Endothelial cell of umbilical vein (primary cell): Measurements from ENCODE around the gene PFKFB4. TPM values are rescaled to one million over a fixed set of nuclear protein-coding genes. Genes with fewer than 3 reads are reported as not detected.
"Not testable (repeated sequence)": the region's sequence is repeated elsewhere in the genome, so short reads cannot be mapped to it uniquely, and the experiment has no call there.

Experiments
- BruUV-seq: library from RNA; stranded (reverse); fragments of 400-500 nt; replicated peaks from 2 replicates; lab custom pipeline; 2021; lab: Mats Ljungman, UMichigan
- CTCF ChIA-PET: fragments of 300-600, 350-600 bp; sonication (Branson Sonifier 250); formaldehyde crosslinking; loops from one replicate; lab custom pipeline; 2021; ENCODE audit warnings: antibody characterized with exemption, inconsistent platforms; lab: Charles Lee
- POLR2A ChIA-PET: fragments of 300-600, 350-600 bp; sonication (Branson Sonifier 250); formaldehyde crosslinking; loops from one replicate; lab custom pipeline; 2021; ENCODE audit warnings: antibody characterized with exemption, inconsistent platforms; lab: Charles Lee
- DNase-seq: peaks from one replicate; pipeline ENCODE4 v3.0.0-alpha.2; 2011; ENCODE audit warnings: low read depth, low spot score
- FAIRE-seq: peaks from 2 replicates; lab custom pipeline; 2011; peaks lifted over from hg19 to GRCh38; lab: Jason Lieb, UNC
- H2AFZ ChIP-seq: 2 replicates; pipeline ENCODE4 v1.6.0; 2012; ENCODE audit warnings: low read depth, low read length, control low read depth, inconsistent platforms
- H3K27ac ChIP-seq: 2 replicates; pipeline ENCODE4 v1.5.1; 2011; ENCODE audit warnings: low read depth, mild to moderate bottlenecking, control low read depth, low read length, moderate library complexity; ENCODE audit not compliant: insufficient read depth
- H3K27me3 ChIP-seq, 2 experiments: 2 replicates each; pipeline versions ENCODE4 v1.6.0 to v1.6.1; 2011; ENCODE audit warnings: low read length in 2 of 2, mixed read lengths in 1 of 2; ENCODE audit not compliant: control insufficient read depth in 2 of 2, insufficient read depth in 2 of 2
- H3K36me3 ChIP-seq, 2 experiments: 2 replicates in 1 of 2; 3 replicates in 1 of 2; pipeline ENCODE4 v1.5.1; 2011; ENCODE audit warnings: low read length in 2 of 2, mild to moderate bottlenecking in 1 of 2, moderate library complexity in 1 of 2; ENCODE audit not compliant: control insufficient read depth in 2 of 2, insufficient read depth in 2 of 2; ENCODE audit errors: extremely low read depth in 1 of 2
- H3K4me1 ChIP-seq: 3 replicates; pipeline ENCODE4 v1.5.1; 2011; ENCODE audit warnings: mild to moderate bottlenecking, low read length; ENCODE audit not compliant: control insufficient read depth, insufficient read depth; ENCODE audit errors: extremely low read depth
- H3K4me2 ChIP-seq: 2 replicates; pipeline ENCODE4 v1.6.1; 2011; ENCODE audit warnings: low read length, control low read depth, mixed read lengths; ENCODE audit not compliant: insufficient read depth
- H3K4me3 ChIP-seq, 3 experiments: fragments of 200-600 bp in 1 of 3; sonication (generic), shearing (Covaris generic) in 1 of 3; replicated peaks in 1 of 3; 2 replicates each; pipeline ENCODE4 v1.5.1; 2011 to 2016; ENCODE audit warnings: control low read depth in 3 of 3, low read length in 3 of 3, mild to moderate bottlenecking in 2 of 3, inconsistent platforms in 1 of 3, low read depth in 1 of 3, moderate library complexity in 1 of 3; ENCODE audit not compliant: insufficient read depth in 1 of 3
- H3K79me2 ChIP-seq: 2 replicates; pipeline ENCODE4 v1.6.0; 2012; ENCODE audit warnings: low read length, inconsistent platforms; ENCODE audit not compliant: control insufficient read depth, insufficient read depth
- H3K9ac ChIP-seq: replicated peaks from 2 replicates; pipeline ENCODE3; 2011; ENCODE audit warnings: low read length, control low read depth; ENCODE audit not compliant: insufficient read depth; ENCODE audit errors: extremely low read depth
- H3K9me1 ChIP-seq: replicated peaks from 3 replicates; pipeline ENCODE4 v1.6.0; 2011; ENCODE audit warnings: mild to moderate bottlenecking, low read length; ENCODE audit not compliant: control insufficient read depth, insufficient read depth; ENCODE audit errors: extremely low read depth
- H3K9me3 ChIP-seq: replicated peaks from 2 replicates; pipeline ENCODE4 v1.5.1; 2012; ENCODE audit warnings: low read length, inconsistent platforms; ENCODE audit not compliant: control insufficient read depth, insufficient read depth
- H4K20me1 ChIP-seq: replicated peaks from 2 replicates; pipeline ENCODE3; 2011; ENCODE audit warnings: mild to moderate bottlenecking, low read length; ENCODE audit not compliant: control insufficient read depth, insufficient read depth; ENCODE audit errors: extremely low read depth
- dilution Hi-C: fragments of 300-500 bp; cut with MboI; formaldehyde crosslinking; loops from one replicate; pipeline ENCODE4 v1.15.0; 2019; ENCODE audit warnings: low sequenced_read_pairs; ENCODE audit not compliant: extremely low pct_ligation_motif_present
- intact Hi-C: fragments of 100-400 bp; cut with micrococcal nuclease; formaldehyde crosslinking; loops from one replicate; pipeline ENCODE4 v1.10.0; 2022
- polyA plus RNA-seq, 4 experiments: library from polyadenylated mRNA; depleted of rRNA in 3 of 4; stranded (reverse) in 3 of 4; unstranded in 1 of 4; fragments of >200 nt; gene quantifications; 2 replicates each; pipeline versions ENCODE4 v1.2.1 to v1.2.3, GENCODE V29; 2011 to 2012; ENCODE audit warnings: missing spikeins in 1 of 4
- total RNA-seq: library from RNA; stranded (reverse); gene quantifications from 2 replicates; pipeline ENCODE4 v1.2.3, GENCODE V29; 2021

The PFKFB4 gene
- total and polyA plus RNA-seq, 2 donors (not counting 3 experiments of a cell fraction or from before 2014, with no cell fraction given): 4.0 to 4.2 TPM

DNA sequence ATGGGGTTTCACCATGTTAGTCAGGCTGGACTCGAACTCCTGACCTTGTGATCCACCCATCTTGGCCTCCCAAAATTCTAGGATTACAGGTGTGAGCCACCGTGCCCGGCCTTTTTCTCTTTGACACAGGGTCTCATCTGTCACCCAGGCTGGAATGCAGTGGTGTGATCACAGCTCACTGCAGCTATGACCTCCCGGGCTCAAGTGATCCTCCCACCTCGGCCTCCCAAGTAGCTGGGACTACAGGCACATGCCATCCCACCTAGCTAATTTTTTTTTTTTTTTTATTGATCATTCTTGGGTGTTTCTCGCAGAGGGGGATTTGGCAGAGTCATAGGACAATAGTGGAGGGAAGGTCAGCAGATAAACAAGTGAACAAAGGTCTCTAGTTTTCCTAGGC lies 73.8 kb downstream of the PFKFB4 start:
- dilution Hi-C loops, H3K79me2 ChIP-seq, H3K4me2 ChIP-seq, H3K4me1 ChIP-seq, H3K9me1 ChIP-seq, POLR2A ChIA-PET, H3K4me3 ChIP-seq, H2AFZ ChIP-seq, H4K20me1 ChIP-seq, H3K27ac ChIP-seq, DNase-seq, FAIRE-seq, H3K36me3 ChIP-seq, H3K9ac ChIP-seq, intact Hi-C loops, BruUV-seq, H3K9me3 ChIP-seq, H3K27me3 ChIP-seq: not testable (repeated sequence)
- CTCF ChIA-PET: interaction anchor here (1.0 to 1.6 kb wide), 3 partner anchors 10 to 66 kb away, joined by 3 to 10 read pairs (median 5); no protein-coding TSS in a partner anchor

DNA sequence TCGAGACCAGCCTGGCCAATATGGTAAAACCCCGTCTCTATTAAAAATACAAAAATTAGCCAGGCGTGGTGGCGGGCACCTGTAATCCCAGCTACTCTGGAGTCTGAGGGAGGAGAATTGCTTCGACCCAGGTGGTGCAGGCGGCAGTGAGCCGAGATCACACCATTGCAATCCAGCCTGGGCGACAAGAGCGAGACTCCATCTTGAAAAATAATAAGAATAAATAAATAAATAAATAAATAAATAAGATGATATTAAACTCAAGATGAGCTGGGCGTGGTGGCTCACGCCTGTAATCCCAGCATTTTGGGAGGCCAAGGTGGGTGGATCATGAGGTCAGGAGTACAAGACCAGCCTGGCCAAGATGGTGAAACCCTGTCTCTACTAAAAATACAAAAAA lies 75.7 kb downstream of the PFKFB4 start:
- H3K79me2 ChIP-seq, H3K9me1 ChIP-seq, H3K9ac ChIP-seq, H3K4me3 ChIP-seq, DNase-seq, POLR2A ChIA-PET, H4K20me1 ChIP-seq, H3K9me3 ChIP-seq, H3K27ac ChIP-seq, H2AFZ ChIP-seq, H3K27me3 ChIP-seq, dilution Hi-C loops, intact Hi-C loops, BruUV-seq, FAIRE-seq, H3K4me2 ChIP-seq, H3K4me1 ChIP-seq, H3K36me3 ChIP-seq: not testable (repeated sequence)
- CTCF ChIA-PET: interaction anchor here (1.0 kb wide), 1 partner anchor 45 kb away, joined by 3 read pairs; no protein-coding TSS in a partner anchor
